HTERT RPE-1 (cell line): ENCODE measurements around the gene LENG9.

Experiments used
- in situ Hi-C: fragments of 300-500 bp; cut with MboI; formaldehyde crosslinking; loops from 4 replicates; pipeline ENCODE4 v1.14.3; 2020; ENCODE audit warnings: low sequenced_read_pairs

Gene LENG9

GRCh38 chr19:54422136-54422535 lies 41.4 kb downstream of the LENG9 start:
- in situ Hi-C loops = no loop called here

GRCh38 chr19:54421521-54421920 lies 42.1 kb downstream of the LENG9 start:
- in situ Hi-C loops = no loop called here

- in situ Hi-C loops = no loop called here
These were observed 42.4 kb downstream of the LENG9 start for GRCh38 chr19:54421169-54421516.

- in situ Hi-C loops = no loop called here
These were observed 43.0 kb downstream of the LENG9 start for GRCh38 chr19:54420383-54421168.

DNA sequence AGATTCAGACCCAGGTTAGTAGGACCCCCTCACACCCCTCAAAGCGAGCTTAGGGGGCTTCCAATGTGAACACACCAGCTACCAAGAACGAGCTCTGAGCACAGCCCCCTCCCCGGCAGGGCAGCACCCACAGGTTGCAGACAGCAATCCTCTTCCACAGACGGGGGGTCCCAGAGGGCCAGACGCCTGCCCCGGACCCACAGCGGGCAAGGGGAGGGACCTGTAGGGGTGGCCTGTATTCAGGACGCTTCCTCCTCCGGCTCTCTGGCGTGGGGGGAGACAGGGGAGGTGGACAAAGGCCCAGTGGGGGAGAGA lies 43.6 kb downstream of the LENG9 start:
- in situ Hi-C loops = no loop called here

- in situ Hi-C loops = no loop called here
These were observed 44.4 kb downstream of the LENG9 start for GRCh38 chr19:54418930-54419800.

DNA sequence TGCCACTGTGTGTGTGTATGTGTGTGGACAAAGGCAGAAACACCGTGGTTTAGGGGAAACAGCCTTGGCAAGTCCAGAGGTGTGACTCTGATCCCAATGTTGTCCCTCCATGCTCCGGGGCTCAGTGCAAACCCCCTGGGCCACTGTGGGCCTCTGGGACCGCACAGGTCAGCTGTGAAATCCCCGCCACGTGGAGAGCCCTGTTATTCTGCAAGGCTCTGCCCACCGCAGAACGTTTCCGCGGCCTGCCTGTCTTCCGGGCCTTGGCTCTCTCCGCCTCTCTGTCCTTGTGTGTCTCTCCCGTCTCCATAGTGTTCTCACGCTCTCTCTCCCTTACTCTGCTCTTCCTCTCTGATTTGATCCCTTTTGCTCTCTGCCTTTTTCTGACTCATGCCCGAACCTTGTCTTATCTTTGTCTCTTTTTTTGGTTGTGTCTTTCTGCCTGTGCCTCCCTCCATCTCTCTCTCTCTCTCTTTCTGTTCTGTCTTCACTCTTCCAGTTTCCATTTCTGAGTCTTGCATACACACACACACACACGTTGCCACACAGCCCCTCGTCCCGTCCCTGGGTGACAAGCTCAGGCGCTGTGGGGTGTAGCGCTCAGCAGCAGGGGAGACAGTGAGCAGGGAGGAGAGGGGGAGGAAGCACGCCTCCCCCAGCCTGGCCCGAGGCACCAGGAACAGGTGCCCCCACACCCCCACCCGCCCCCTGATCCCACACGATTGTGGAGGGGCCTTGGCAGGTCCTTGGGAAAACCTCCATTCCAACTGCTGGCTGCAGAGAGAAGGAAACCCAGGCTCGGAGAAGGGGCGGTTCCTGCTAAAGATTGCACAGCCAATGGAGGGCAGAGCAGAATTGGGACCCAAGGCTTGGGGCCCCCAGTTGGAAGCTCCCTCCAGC lies 45.3 kb downstream of the LENG9 start:
- in situ Hi-C loops = no loop called here

GRCh38 chr19:54416695-54417491 lies 46.7 kb downstream of the LENG9 start:
- in situ Hi-C loops = no loop called here

- in situ Hi-C loops = no loop called here
These were observed 47.5 kb downstream of the LENG9 start for GRCh38 chr19:54415901-54416673.

GRCh38 chr19:54415208-54415900 lies 48.2 kb downstream of the LENG9 start, which contains the start of gene TTYH1:
Gene TTYH1, plus strand, starts transcription at chr19:54415464. Its CDS starts 89 bp downstream, at chr19:54415553.
- in situ Hi-C loops = no loop called here

- in situ Hi-C loops = no loop called here
These were observed 49.4 kb downstream of the LENG9 start for GRCh38 chr19:54414156-54414555.

- in situ Hi-C loops = no loop called here
These were observed 50.7 kb downstream of the LENG9 start for GRCh38 chr19:54412877-54413276.
